GM19025 (cell line): Measurements from ENCODE around the gene GAB4.

ENCODE experiments used
- ATAC-seq: cut with Tn5 transposase; IDR thresholded peaks from one replicate; pipeline ENCODE4 v1.9.1; 2021; ENCODE audit warnings: mild to moderate bottlenecking, low read depth, moderate library complexity; ENCODE audit not compliant: unreplicated experiment

GAB4 gene

DNA sequence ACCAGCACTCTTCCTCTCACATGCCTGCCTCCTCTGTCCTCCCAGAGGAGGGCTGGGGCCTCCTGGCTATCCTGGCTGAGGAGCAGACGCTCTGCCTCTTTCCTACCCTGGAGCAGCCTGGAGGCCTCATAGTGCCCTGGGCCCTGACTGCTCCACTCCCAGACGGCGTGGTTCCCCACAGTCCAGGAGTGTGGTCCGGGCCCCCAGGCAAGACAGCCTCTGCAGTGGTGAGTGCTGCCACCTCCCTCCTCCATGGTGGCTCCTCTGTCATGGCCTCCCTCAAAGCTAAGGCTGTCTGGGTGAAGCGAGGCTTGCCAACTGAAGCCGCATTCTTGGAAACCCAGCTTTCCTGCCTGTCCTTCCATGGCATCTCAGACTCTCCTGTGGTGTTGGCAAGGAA, 19.8 kb downstream of the GAB4 start:
- no peak for ATAC-seq

DNA sequence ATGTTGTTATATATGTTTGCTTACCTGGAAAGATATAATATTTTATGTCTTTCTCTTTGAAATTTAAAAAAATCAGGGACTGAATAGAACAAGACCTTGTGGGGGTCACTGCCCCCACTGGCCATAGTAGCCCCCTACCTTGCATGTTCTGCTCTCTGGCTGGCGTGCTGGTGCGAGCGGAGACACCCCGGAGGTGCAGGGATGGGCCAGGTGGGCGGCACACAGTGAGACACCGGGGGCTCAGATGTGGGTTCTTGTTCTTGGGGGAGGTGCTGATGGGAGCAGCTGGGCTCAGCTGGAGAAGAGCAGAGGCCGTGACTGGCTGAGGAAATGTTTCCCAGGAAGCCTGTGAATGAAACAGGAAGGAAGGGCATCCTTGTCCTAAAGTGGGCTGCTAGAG, 20.2 kb downstream of the GAB4 start:
- ATAC-seq, result no peak

DNA sequence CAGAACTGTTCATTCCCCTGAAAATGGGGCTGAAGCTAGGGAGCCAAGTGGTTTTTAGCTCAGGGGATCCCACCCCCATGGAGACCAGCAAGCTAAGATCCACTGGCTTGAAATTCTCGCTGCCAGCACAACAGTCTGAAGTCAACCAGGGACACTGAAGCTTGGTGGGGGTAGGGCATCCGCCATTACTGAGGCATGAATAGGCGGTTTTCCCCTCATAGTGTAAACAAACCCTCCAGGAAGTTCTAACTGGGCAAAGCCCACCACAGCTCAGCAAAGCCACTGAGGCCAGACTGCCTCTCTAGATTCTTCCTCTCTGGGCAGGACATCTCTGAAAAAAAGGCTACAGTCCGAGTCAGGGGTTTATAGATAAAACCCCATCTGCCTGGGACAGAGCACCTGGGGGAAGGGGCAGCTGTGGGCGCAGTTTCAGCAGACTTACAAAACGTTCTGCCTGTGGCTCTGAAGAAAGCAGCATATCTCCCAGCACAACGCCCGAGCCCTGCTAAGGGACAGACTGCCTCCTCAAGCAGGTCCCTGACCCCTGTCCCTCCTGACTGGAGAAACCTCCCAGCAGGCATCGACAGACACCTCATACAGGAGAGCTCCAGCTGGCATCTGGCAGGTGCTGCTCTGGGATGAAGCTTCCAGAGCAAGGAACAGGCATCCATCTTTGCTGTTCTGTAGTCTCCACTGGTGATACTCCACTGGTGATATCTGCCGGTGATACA, 32.7 kb downstream of the GAB4 start:
- ATAC-seq, result no peak

GRCh38 chr22:16974298-16975084, 33.5 kb downstream of the GAB4 start:
- ATAC-seq, result no peak

DNA sequence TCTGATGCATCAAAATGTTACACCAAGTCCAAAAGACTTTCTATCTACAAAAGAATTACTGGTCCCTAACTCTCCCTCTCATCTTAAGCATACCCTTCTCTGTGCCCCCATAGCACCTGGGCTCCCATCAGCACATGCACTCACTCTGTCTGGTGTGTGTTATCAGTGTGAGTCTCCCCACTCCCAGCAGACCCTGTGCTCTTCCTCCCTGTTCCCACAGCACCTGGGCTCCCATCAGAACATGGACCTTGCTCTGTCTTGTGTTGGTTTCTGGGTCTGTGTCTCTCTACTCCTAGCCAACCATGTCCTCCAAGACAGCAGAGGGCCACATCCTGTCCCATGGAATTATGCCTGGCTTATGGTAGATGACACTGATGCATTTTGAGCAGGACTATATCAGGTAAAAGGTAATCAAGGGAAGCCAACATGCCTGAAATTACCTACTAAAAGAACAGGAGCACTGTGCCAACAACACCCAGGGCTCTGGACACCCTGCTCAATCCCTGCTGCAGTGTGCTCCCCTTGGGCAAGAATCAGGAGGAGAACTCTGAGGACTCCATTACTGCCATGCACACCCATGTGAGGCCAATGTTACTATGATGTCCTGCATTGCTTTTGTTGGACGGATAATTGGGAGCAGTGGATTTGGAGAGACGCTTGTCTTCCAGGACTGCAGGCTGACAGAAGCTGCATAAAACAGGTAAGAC, 34.3 kb downstream of the GAB4 start:
- ATAC-seq, result no peak

- ATAC-seq, result no peak
Measured at GRCh38 chr22:16972311-16972710, 35.7 kb downstream of the GAB4 start.

DNA sequence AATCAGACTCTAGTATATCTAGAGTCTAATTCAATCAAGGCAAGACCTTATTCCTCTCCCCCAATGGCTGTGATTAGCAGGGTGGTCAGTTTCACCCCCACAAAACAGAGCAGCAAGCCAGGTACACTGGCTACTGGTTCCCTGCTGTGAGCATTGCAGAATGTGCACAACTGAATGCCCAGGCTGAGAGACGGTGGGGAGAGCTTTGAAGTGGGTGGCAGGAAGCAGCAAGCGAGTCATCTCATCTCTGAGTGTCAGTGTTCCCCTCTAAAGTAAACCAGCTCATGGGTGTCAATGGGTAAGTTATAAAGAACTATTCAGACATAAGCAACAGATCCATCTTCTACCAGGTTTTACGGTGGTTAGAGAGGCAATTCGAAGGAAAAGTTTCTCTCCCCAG, 37.6 kb downstream of the GAB4 start:
- ATAC-seq, result no peak

DNA sequence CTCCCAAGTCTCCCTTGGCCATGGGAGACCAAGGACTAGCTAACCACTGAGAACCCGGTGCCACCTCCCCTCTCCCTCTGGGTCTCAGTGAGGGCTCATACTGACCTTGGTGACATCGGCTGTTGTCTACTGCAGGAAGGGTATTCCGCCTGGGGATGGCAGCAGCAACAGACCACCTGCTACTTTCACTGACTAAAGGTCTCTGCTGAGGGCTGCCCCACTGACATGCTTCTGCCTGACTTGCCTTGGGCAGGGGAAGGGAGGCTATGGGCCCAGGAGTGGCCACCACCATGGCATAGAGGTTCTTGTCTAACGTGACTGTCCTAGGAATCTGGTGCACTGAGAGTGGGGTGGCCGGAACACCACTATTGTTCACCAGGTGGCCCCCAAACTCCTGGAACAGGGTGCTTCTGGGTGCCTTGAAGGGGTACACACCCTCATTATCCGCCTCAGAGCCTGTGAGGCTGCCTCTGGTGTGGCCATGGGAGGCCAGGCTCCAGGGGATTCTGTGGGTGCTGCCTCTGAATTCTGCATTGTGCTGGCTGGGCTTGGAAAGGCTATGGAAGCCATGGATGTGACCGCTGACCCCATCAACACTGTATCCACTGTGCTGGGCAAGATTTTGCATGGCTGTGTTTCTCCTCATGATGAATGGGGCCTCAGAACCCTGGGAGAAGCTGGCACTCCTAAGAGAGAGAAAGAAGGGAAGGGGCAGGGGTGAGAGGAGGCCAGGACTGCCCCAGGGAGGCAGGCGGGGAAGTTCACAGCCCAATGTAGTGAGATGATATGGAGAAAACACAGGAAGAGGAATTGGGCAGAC, 38.3 kb downstream of the GAB4 start:
- no peak for ATAC-seq

DNA sequence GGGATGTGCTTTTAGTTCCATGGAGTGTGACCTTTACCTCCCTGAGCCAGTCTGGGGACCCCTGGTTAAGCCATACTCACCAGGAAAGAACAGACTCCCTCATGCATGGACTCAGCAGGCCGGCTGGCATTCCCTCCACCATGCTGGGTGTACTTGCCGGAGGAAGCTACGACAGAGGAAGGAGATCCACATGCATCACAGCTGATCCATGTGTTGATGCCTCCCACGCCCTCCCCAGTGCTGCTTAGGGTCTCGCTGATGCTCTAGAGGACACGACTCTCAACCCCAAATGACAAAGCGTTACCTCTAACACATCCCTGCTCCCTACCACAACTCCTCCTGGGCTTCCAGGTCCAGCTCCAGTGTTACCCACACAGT, 39.8 kb downstream of the GAB4 start:
- ATAC-seq, result no peak

DNA sequence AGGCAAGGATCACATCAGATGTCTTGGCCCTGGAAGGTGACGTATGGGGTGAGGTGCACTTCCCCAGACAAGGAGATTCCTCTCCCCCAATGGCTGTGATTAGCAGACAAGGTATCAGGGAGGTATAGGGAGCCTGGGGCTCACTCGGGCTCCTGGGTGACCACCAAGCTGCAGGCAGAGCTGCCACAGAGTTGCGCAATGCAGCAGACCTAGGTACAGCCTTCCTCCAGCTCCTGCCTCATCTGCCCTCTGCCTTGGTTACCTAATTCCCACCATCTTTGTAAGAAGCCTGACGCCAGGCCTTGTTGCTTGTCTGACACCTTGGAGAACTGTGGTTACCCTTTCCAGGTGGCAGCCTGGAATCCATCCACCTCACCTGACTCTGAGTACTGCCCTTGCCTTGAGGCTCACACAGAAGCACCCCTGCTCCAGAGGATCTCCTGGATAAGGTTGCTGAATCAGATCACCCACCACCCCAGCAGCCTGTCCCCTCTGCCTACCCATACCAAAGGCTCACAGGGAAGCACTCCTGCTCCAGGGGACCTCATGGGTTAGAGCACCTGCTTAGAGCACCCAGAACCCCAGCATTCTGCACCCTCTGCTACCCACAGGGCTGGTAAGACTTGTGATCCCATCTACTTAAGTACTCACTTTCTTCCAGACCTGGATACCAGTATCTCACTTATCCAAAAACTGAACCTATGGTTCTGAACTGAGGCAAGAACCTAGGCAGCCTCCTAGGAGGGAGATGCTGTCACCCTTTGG, 40.4 kb downstream of the GAB4 start:
- ATAC-seq, result no peak

- ATAC-seq, result no peak
Measured at GRCh38 chr22:16966251-16966650, 41.8 kb downstream of the GAB4 start.

- no peak for ATAC-seq
Measured at GRCh38 chr22:16965560-16965959, 42.5 kb downstream of the GAB4 start.

DNA sequence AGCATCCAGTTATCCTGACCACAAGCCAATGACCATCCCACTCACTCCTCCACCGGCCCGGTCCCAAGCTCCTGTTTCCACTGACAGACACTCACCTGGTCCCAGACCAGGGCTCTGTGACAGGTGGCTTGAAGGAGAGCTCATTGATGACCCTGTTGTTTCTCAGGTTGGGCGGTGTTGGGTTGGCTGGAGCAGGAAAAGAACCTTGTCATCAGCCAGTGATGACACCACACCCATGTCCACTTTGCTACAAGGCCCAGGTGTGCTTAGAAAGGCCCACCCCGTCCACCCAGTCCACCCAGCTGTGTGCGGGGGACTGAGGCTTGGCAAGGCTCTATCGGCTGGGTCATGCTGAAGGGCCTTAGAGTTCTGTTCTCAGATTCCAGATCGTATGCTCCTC, 42.9 kb downstream of the GAB4 start:
- no peak for ATAC-seq

GRCh38 chr22:16964366-16964765, 43.7 kb downstream of the GAB4 start:
- no peak for ATAC-seq

GRCh38 chr22:16963189-16963945, 44.7 kb downstream of the GAB4 start:
- no peak for ATAC-seq

DNA sequence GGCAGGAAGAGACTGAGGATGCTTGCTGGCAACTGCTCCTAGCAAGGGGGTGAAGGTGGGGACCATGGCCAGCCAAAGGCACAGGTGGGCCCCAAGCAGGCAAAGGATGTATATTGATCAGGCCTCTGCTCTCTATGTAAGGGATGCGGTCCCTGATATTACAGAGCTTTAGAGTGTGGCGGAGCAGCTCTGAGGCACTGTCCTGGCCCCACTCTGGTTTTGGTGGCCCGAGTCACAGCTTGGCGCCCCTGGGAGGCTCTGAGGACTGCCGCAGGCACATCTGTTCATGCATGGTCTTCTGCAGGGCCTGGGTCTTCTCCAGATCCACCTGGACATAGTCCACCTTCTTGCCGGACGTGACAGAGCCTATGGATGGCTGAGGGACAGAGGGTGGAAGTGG, 45.5 kb downstream of the GAB4 start:
- no peak for ATAC-seq

- ATAC-seq, result no peak
Measured at GRCh38 chr22:16961477-16962186, 46.4 kb downstream of the GAB4 start.

- no peak for ATAC-seq
Measured at GRCh38 chr22:16960884-16961249, 47.2 kb downstream of the GAB4 start.
